HG02798 (cell line): ENCODE data around the gene KAZN.

Experiments used
- ATAC-seq: cut with Tn5 transposase; IDR thresholded peaks from one replicate; pipeline ENCODE4 v1.9.1; 2021; ENCODE audit warnings: mild to moderate bottlenecking; ENCODE audit not compliant: unreplicated experiment, poor library complexity

KAZN gene

DNA sequence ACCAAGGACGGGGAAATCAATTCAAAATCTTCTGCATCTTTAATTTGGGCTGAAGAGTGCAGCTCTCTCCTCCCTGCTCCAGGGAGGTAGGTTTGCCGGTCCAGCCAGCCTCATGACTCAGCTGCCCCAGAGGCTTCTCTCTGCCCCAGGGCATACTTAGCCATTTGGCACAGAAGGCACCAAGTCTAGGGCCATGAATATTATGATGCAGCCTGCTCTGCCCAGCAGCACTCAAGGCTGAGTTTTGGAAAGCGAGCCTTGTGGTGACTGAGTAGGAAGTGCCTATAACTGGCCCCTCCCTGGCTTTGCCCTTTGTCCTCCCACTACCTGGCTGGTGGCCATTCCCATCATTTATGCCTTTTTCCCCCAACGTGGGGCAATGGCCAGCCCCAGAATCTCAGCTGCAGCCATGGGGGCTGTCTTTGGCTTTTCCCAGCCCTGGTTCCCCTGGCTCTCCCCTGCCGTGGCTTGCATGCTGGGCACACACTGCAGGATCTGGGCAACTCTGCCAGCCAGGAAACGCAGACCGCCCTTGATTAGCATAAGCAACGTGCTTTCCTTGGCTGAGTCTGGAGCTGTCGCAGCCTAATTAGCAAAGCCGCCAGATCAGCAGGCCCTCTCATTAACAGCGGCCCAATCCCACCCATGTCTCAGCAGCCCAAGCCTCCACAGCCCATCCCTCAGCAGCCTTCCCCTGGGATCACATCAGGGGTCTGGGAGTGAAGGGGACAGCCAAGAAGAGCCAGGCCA is 296.5 kb downstream of the KAZN start:
- ATAC-seq: no peak

GRCh38 chr1:14895727-14896126 is 297.2 kb downstream of the KAZN start:
- ATAC-seq: no peak

DNA sequence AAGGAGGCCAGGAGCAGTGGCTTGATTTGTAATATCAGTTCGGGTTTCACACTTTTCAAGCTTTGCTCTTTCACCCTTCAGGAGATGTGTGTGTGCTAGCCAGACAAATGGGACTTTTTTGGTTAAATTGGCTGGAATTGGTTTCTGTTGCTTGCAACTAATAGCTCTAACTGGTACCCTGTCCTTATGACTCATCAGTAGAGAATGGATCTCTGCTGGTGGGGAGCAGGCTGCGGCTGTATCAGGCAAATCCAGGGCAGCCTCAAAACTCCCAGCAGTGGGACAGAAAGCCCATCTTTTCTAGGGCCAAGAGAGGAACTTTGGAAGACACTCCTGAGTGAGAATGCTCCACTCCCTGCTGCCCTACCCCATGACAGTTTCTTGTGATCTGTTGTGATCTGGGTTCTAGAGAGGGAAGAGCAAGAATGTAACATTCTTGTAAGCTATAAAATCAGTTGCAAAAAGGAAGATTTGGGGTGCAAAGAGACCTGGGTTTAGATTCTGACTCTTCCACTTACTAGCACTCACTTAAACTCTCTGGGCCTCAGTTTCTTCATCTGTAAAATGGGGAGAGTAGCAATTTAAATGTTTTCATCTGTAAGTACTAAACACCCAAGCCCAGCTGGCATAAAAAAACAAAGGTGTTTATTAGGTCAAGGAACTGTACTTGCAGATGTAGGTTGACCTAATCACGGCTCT is 298.0 kb downstream of the KAZN start:
- ATAC-seq: no peak

- ATAC-seq: no peak
Observed at GRCh38 chr1:14897080-14897449, 298.6 kb downstream of the KAZN start.

DNA sequence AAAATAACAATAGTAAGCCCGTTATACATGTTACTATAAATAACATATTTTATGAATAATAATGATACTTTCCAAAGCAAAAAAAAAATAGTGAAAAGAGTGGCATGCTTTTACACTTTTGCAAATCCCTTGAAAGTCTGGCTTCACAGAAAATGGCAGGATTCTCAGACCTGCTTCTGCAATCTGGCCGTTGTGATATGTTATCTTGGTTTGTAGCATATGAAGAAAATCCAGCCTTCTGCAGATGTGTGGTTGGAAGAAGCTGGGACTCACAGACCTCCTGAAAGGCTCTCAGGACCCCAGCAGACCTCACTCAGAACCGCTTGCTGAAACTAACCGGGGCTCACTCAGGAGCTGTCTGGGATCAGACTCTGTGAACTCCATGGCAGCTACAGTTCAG is 299.1 kb downstream of the KAZN start:
- no peak for ATAC-seq

DNA sequence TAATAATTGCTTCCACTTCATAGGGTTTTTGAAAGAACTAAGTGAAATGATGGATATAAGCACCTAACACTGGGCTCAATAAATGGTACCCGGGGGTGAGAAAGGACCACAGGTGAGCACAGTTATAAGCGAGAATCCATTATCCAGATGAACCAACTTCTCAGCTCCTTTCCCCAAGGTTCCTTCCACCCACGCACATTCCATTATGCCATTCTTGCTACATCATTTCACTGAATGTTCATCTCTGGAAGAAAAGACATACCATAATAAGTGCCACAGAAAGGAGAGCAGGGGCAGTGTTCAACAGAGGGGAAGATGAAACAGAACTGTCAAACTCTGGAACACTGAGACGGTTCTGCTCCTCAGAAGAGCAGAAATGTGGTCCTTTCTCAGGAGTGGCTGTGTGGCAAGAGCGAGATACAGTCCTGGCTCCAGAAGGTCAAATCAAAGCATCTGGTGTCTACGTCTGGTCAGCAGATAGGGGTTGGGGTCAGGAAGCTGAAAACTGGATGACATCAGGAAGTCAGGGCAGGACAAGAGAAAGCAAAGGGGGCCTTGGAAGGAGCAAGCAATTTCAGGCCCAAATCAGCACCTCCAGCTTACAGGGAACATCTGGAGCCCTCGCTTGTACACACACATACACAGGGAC is 299.6 kb downstream of the KAZN start:
- no peak for ATAC-seq

DNA sequence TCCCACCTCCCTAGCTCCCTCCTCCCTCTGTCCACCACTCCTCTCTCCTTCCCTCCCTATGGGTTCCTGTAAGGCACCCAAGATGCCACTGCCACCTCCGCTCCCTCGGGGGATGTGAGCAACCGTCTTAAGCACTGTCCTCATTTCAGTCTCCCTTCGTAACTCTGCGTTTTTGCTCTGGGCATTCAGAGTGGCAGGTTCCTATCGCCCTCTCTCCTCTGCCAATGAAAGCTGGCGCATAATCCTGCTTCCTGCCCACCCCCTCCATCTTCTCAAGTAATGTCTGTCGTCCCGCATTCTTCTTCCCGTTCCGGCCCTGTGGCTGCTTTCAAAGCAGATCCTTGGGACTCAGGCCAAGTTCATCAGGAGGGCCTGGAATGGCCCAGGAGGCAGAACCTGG is 301.2 kb downstream of the KAZN start:
- no peak for ATAC-seq

GRCh38 chr1:14901371-14901954 is 303.0 kb downstream of the KAZN start:
- ATAC-seq: no peak

GRCh38 chr1:14903922-14904321 is 305.4 kb downstream of the KAZN start:
- ATAC-seq: no peak

GRCh38 chr1:14906665-14907064 is 308.2 kb downstream of the KAZN start:
- no peak for ATAC-seq

GRCh38 chr1:14907416-14907815 is 308.9 kb downstream of the KAZN start:
- ATAC-seq: no peak

DNA sequence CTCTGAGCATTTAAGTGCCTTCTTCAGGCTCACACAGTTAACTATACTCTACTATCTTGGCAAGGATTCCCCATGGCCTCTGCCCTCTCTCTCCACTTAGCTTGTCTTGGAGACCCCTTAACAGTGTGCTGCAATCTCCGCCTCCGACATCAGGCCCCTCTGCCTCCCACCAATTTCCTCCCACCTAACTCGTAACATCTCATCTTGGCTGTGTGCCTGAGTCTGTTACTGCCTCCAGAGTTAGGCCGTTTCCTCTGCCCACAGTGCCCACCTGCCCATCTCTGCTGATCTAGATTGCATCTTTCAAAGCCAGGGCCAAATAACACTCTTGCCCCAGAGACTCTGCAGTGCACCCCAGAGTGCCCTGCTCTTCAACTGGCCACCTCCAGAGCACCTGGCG is 310.8 kb downstream of the KAZN start:
- ATAC-seq: no peak

- ATAC-seq: no peak
Observed at GRCh38 chr1:14909920-14910460, 311.5 kb downstream of the KAZN start.

GRCh38 chr1:14910984-14911721 is 312.7 kb downstream of the KAZN start:
- no peak for ATAC-seq

DNA sequence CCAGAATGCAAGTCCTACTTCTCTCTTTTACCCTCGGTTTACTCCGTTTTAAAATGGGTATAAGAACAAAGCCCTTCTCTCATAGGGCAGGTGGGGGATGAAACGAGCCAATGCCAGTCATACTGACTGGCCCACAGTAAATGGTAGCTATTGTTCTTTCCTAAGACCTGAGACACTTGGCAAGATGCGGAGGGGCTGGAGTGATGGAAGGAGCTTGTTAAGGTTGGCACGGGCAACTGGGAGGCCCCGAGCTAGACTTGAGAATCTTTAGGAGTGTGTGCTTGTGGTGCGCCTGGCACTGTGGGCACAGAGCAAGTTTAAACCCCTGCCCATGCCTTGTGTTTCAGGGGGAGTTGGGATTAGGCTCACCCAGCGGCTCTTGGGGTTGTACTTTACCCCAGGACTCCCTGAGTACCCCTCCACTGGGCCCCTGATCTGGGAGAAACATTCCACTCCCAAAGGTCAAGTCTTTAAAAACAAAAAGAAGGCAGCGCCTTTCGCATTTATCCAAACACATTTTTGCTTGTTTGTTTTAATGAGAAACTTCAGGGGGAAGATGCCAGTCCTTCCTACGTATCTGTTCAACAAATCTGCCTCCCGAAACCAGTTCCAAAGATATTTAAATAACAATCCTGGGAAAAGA is 314.5 kb downstream of the KAZN start:
- no peak for ATAC-seq

- peak; percentile 57 for ATAC-seq
Observed at GRCh38 chr1:14913482-14914177, 315.1 kb downstream of the KAZN start.

DNA sequence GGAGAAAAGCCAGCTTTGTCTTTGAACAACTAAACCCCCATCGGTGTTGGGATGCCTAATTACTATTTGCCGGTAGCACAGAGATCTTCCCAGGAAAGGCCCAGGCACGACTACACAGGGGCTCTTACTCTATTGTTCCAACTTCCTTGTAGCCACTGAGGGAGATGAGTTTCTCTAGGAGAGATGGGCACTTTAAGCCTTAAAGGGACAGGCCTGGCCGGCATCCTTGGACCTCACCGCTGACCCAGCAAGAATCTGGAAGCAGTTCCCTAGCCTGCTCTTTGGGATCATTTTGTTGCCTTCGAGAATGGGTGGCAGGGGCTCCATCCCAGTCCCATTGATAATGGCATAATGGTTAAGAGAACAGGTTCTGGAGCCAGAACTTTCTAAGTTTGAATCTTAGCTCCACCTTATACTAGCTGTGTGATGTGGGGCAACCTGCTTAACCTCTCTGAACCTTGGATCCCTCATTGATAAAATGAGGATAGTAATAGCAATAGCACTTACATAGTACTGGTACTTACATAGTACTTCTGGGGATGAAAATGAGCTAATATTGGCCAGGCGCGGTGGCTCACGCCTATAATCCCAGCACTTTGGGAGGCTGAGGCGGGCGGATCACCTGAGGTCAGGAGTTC is 316.0 kb downstream of the KAZN start:
- ATAC-seq: no peak

GRCh38 chr1:14915356-14916054 is 317.0 kb downstream of the KAZN start:
- ATAC-seq: no peak
